ENCODE results near the gene NIFK. TPM values are rescaled to one million over a fixed set of nuclear protein-coding genes. Genes with fewer than 3 reads are reported as not detected.

Gene NIFK
- total and polyA plus RNA-seq, 2 of the 4 experiments (the other 2 are of a cell fraction) = 19.5 to 24.3 TPM

DNA sequence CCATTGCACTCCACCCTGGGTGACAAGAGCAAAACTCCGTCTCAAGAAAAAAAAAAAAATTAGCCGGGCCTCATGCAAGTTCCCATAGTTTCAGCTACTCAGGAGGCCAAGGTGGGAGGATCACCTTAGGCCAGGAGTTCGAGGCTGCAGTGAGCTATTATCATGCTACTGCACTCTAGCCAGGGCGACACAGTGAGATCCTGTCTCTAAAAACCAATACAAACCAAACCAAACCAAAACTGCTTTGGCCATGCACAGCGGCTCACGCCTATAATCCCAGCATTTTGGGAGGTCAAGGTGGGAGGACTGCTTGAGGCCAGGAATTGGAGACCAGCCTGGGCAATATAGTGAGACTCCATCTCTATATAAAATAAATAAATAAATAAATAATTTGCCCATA lies 19.1 kb downstream of the NIFK start:
- no peak overlapping the region for H4K5ac ChIP-seq (ENCODE audit: low read depth, low read length)
- H2BK5ac ChIP-seq (ENCODE audit: low read depth, low read length, poor library complexity, severe bottlenecking) = no peak overlapping the region
- no peak overlapping the region for H2BK20ac ChIP-seq (ENCODE audit: low read depth, low read length)
- POLR2A ChIA-PET (ENCODE audit: unreplicated experiment) = no interaction called here
- no peak overlapping the region for H3K9ac ChIP-seq (ENCODE audit: low read depth, low read length)
- CTCF ChIA-PET = no interaction called here
- DNase-seq (no peak), ATAC-seq (ENCODE audit: low read depth) (no peak)
- 100% methylated on average over 2 of the region's 6 CpGs; no CpG with 5 or more reads in 1 of the 2 experiments for WGBS, 2 experiments (ENCODE audit: extremely low coverage in 2 of 2, insufficient read length in 1 of 2)
- TF ChIP-seq, protein P1, sequence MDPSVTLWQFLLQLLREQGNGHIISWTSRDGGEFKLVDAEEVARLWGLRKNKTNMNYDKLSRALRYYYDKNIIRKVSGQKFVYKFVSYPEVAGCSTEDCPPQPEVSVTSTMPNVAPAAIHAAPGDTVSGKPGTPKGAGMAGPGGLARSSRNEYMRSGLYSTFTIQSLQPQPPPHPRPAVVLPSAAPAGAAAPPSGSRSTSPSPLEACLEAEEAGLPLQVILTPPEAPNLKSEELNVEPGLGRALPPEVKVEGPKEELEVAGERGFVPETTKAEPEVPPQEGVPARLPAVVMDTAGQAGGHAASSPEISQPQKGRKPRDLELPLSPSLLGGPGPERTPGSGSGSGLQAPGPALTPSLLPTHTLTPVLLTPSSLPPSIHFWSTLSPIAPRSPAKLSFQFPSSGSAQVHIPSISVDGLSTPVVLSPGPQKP (IDR thresholded peaks at IDR 0.05; ENCODE audit: borderline replicate concordance, low read depth, low read length) = no peak
- TF ChIP-seq MAFK (IDR thresholded peaks at IDR 0.05; ENCODE audit: low read depth, low read length) (no peak), CEBPB (IDR thresholded peaks at IDR 0.05; ENCODE audit: low read depth, low read length) (no peak)
- BruUV-seq (replicated peaks) = no TSS peak
- no peak overlapping the region for H2BK15ac ChIP-seq (ENCODE audit: low read depth, low read length)
- H3K27ac ChIP-seq (ENCODE audit: insufficient read depth, low read length) = no peak overlapping the region
- no peaks in the 10 kb centered on the region for H4K20me1 ChIP-seq (ENCODE audit: insufficient read depth, low read length)
- no peak overlapping the region for H3K4me2 ChIP-seq (ENCODE audit: low read depth, low read length)
- no peak overlapping the region for H4K8ac ChIP-seq (ENCODE audit: low read depth in 2 of 2, low read length in 2 of 2)
- in situ Hi-C loops (cut with MboI; ENCODE audit: low sequenced_read_pairs) = no loop called here
- H3K14ac ChIP-seq (replicated peaks; ENCODE audit: low read depth, low read length) = no peak overlapping the region
- no peak overlapping the region for H3K4ac ChIP-seq (ENCODE audit: low read depth, low read length)
- no peaks in the 10 kb centered on the region for H3K36me3 ChIP-seq (ENCODE audit: control insufficient read depth, insufficient read depth, low read length)
- no peak overlapping the region for H2AFZ ChIP-seq (replicated peaks; ENCODE audit: low read length, poor library complexity)
- no peaks in the 10 kb centered on the region for H3K9me3 ChIP-seq (ENCODE audit: control insufficient read depth, insufficient read depth, low read length)
- H2AK5ac ChIP-seq (ENCODE audit: low read depth, low read length) = 0 out of 2 replicates have a peak overlapping the region, but pooled peaks have one; percentile 20
- H2BK120ac ChIP-seq (ENCODE audit: low read depth, low read length) = no peak overlapping the region
- H3K56ac ChIP-seq (ENCODE audit: extremely low read depth, insufficient read depth, low read length) = no peak overlapping the region
- no peak overlapping the region for H3K4me3 ChIP-seq (ENCODE audit: insufficient read depth, low read depth, low read length)
- H3K23ac ChIP-seq (ENCODE audit: low read depth, low read length) = no peak overlapping the region
- H3K4me1 ChIP-seq (ENCODE audit: control insufficient read depth, insufficient read depth, low read length) = peaks cover 2% of the 10 kb centered on the region; the same call in 1 of the 2 replicates
- H4K91ac ChIP-seq (ENCODE audit: insufficient read depth, low read depth, low read length) = no peak overlapping the region
- peaks cover 3% of the 10 kb centered on the region; the same call in 1 of the 2 replicates for H3K9me1 ChIP-seq (ENCODE audit: insufficient read depth, low read length)
- no peaks in the 10 kb centered on the region for H3K79me1 ChIP-seq (ENCODE audit: low read depth in 1 of 2, low read length in 2 of 2)
- H2AK9ac ChIP-seq (replicated peaks; ENCODE audit: low read depth, low read length, poor library complexity) = no peak overlapping the region
- H3K18ac ChIP-seq (ENCODE audit: low read depth, low read length) = no peak overlapping the region
- intact Hi-C loops (cut with micrococcal nuclease) = loop anchor here (5.0 kb wide), 1 partner anchor 120 kb away; no protein-coding TSS in a partner anchor
- dilution Hi-C loops (cut with HindIII; ENCODE audit: low sequenced_read_pairs, unreplicated experiment) = no loop called here
- no peaks in the 10 kb centered on the region for H3K27me3 ChIP-seq (ENCODE audit: control insufficient read depth, insufficient read depth, low read length)
